ENCODE results near the gene EEFSEC.

EEFSEC gene

GRCh38 chr3:128335621-128336296 lies 182.5 kb downstream of the EEFSEC start:
- TF ChIP-seq CTCF (conservative IDR thresholded peaks at IDR 0.05) (no peak), ZFX (IDR thresholded peaks at IDR 0.05) (no peak)
- peak overlapping the region; percentile 87 for H3K27ac ChIP-seq

GRCh38 chr3:128336337-128337156 lies 183.3 kb downstream of the EEFSEC start:
- TF ChIP-seq CTCF (conservative IDR thresholded peaks at IDR 0.05) (no peak), ZFX (IDR thresholded peaks at IDR 0.05) (no peak)
- peak overlapping the region; percentile 87 for H3K27ac ChIP-seq

GRCh38 chr3:128337305-128337704 lies 184.0 kb downstream of the EEFSEC start:
- H3K27ac ChIP-seq: peak overlapping the region; percentile 87
- TF ChIP-seq ZFX (IDR thresholded peaks at IDR 0.05) (no peak), CTCF (conservative IDR thresholded peaks at IDR 0.05) (no peak)

GRCh38 chr3:128338536-128339330 lies 185.5 kb downstream of the EEFSEC start:
- TF ChIP-seq CTCF (conservative IDR thresholded peaks at IDR 0.05): no peak
- no peak for TF ChIP-seq ZFX (IDR thresholded peaks at IDR 0.05)
- peak overlapping the region; percentile 87 for H3K27ac ChIP-seq

- TF ChIP-seq ZFX (IDR thresholded peaks at IDR 0.05) (0 out of 2 replicates have a peak, but pooled peaks have one; percentile 21), CTCF (conservative IDR thresholded peaks at IDR 0.05) (no peak)
- peak overlapping the region; percentile 87 for H3K27ac ChIP-seq
These were observed 186.3 kb downstream of the EEFSEC start for GRCh38 chr3:128339491-128340012.

- peak overlapping the region; percentile 87 for H3K27ac ChIP-seq
- no peak for TF ChIP-seq CTCF (conservative IDR thresholded peaks at IDR 0.05)
- TF ChIP-seq ZFX (IDR thresholded peaks at IDR 0.05): no peak
These were observed 187.1 kb downstream of the EEFSEC start for GRCh38 chr3:128340198-128340903.
